ENCODE data around the gene MAPKAPK3.

The MAPKAPK3 gene

DNA sequence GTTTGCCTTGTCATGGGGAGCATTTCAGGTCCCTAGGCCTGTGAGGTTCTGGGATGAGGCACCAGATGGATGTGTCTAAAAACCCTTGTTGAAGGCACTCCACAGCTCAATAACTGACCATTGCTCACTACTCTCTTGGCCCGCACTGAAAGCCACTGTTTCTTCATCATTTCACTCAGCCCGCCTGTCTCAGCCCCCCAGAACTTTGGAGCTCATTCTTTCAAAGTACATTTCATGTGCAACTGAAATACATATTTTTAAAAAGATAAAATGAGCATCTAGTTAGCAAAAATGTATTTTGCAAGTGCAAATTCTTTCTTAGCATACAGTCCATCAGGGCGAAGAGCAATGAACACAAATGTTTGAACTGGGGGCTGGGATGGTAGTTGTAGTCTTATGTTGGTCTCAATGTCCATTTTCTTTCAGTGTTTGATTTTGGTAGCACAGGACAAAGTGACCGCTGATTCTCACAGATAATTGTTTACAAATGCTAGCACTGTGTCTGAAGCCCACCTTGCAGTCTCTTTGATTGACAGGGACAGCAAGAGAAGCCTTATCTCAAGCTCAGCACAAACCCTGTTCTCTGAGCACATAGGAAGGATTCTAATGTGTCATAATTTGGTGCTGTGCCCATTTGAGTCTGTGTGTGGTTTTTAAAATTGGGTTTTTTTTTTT lies 28.1 kb upstream of the MAPKAPK3 start:
- TF ChIP-seq, protein P1, sequence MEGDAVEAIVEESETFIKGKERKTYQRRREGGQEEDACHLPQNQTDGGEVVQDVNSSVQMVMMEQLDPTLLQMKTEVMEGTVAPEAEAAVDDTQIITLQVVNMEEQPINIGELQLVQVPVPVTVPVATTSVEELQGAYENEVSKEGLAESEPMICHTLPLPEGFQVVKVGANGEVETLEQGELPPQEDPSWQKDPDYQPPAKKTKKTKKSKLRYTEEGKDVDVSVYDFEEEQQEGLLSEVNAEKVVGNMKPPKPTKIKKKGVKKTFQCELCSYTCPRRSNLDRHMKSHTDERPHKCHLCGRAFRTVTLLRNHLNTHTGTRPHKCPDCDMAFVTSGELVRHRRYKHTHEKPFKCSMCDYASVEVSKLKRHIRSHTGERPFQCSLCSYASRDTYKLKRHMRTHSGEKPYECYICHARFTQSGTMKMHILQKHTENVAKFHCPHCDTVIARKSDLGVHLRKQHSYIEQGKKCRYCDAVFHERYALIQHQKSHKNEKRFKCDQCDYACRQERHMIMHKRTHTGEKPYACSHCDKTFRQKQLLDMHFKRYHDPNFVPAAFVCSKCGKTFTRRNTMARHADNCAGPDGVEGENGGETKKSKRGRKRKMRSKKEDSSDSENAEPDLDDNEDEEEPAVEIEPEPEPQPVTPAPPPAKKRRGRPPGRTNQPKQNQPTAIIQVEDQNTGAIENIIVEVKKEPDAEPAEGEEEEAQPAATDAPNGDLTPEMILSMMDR (IDR thresholded peaks at IDR 0.05; ENCODE audit: extremely low read depth, missing control alignments) = no peak
- DNase-seq (ENCODE audit: low spot score) = no peak

DNA sequence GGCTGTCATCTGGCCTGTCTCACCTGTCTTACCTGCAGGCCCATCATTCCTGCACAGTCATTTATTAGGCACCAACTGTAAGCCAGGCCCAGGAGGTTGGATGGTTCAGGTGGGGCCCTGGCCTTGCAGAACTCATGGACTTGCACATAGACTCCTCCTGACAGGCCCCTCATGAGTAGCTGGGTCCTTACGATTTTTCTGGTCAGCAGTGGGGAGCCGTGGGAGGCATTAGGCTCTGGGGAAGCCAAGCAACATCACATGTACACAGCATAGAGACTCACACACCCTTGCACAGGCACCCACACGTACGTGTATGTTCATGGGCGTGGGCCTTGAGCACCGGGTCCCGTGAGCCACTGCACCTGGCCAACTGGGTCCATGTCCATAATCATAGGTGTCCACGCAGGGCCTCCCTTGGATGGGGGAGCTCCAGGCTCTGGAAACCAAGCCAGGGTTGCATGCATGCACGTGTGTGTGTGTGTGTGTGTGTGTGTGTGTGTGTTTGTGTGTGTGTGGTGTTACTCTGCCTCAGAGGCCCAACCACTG lies 25.7 kb upstream of the MAPKAPK3 start:
- TF ChIP-seq, protein P1 (IDR thresholded peaks at IDR 0.05; ENCODE audit: extremely low read depth, missing control alignments) = no peak
- no peak for DNase-seq (ENCODE audit: low spot score)

DNA sequence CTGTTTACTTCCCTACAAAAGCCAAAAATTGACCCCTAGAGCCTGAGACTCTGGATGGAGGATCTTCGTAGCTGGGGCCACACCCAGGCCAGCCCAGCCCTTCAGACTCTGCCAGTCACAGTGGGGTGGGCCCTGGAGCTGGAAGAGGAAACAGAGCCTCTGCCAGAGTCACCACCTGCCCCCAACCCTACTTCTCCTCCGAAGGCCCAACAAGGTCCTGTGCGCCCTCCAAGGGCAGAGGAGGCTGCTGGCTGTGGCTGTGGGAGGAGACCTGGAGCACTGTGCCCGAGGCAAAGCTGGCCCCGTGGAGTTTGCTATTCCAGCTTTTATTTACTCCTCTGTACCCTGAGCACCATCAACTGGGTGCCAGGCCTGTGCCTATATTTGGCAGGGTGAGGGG lies 24.4 kb upstream of the MAPKAPK3 start:
- no peak for DNase-seq (ENCODE audit: low spot score)
- TF ChIP-seq, protein P1 (IDR thresholded peaks at IDR 0.05; ENCODE audit: extremely low read depth, missing control alignments) = no peak

GRCh38 chr3:50594253-50594785 lies 22.6 kb upstream of the MAPKAPK3 start:
- TF ChIP-seq, protein P1 (IDR thresholded peaks at IDR 0.05; ENCODE audit: extremely low read depth, missing control alignments) = no peak

DNA sequence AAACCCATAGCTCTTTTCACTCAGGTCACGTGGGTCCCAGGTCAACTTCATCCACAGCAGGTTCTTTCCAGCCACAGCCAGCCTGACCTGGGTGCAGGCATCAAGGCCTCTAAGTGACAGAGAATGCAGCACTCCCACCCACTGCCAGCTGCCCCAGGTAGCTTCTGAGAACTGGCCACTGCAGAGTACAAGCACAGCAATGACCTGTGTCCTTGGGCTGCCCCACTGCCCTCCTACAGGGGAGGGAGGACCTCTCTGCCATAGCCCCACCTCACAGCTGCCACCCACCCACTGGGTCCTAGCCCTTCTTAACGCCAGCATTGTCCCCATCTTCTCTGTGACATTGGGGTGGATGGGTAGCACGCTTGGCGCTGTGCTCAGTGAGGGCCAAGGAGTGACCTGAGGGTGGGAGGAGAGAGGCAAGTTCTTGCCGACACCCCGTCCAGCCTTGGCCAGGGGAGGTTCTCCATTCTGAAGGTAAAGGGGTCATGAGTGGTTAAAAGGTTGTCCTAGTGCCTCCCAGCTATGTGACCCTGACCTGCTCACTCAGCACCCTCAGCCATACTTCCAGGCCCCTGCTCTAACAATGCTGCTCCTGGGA lies 17.7 kb upstream of the MAPKAPK3 start:
- TF ChIP-seq, protein P1 (IDR thresholded peaks at IDR 0.05; ENCODE audit: extremely low read depth, missing control alignments) = no peak
- no peak for DNase-seq (ENCODE audit: low spot score)

More at GRCh38 chr3:50594253-50594785, 22.6 kb upstream of the MAPKAPK3 start:
- no peak for DNase-seq (ENCODE audit: low spot score)

DNA sequence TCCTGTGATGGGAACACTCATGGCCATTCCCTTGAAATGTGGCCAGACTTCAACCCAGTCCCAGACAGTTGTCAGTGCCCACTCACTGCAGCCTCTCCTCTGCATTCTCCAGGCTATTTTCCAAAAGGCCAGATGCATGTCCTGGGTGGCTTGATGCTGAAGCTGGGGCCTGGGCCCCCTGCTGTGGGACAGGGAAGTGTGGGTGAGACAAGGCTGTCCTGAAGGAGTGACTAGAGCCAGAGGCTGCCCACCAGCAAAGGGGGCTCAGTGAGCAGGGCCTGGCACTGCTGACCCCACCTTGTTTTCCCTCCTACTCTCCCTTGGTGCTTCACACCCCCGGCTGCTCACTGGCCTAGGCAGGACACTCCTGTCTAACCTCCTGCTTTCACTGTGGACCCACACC lies 17.2 kb upstream of the MAPKAPK3 start:
- TF ChIP-seq, protein P1 (IDR thresholded peaks at IDR 0.05; ENCODE audit: extremely low read depth, missing control alignments) = no peak
- DNase-seq (ENCODE audit: low spot score) = no peak

- TF ChIP-seq, protein P1 (IDR thresholded peaks at IDR 0.05; ENCODE audit: extremely low read depth, missing control alignments) = no peak
- no peak for DNase-seq (ENCODE audit: low spot score)
Measured at GRCh38 chr3:50600141-50600753, 16.7 kb upstream of the MAPKAPK3 start.
